Stimulated activated CD8-positive, alpha-beta memory T cell treated with anti-CD3 and anti-CD28 coated beads, Interleukin-12 subunit alpha, Interleukin-12 subunit beta, amount 100 ng/mL, for 24 hours (primary cell): ENCODE measurements around the gene MACROD1.

ENCODE experiments used
- DNase-seq: peaks from one replicate; pipeline ENCODE4 v3.0.0-alpha.2; 2020; ENCODE audit errors: extremely low read depth

The MACROD1 gene, protein sequence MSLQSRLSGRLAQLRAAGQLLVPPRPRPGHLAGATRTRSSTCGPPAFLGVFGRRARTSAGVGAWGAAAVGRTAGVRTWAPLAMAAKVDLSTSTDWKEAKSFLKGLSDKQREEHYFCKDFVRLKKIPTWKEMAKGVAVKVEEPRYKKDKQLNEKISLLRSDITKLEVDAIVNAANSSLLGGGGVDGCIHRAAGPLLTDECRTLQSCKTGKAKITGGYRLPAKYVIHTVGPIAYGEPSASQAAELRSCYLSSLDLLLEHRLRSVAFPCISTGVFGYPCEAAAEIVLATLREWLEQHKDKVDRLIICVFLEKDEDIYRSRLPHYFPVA

DNA sequence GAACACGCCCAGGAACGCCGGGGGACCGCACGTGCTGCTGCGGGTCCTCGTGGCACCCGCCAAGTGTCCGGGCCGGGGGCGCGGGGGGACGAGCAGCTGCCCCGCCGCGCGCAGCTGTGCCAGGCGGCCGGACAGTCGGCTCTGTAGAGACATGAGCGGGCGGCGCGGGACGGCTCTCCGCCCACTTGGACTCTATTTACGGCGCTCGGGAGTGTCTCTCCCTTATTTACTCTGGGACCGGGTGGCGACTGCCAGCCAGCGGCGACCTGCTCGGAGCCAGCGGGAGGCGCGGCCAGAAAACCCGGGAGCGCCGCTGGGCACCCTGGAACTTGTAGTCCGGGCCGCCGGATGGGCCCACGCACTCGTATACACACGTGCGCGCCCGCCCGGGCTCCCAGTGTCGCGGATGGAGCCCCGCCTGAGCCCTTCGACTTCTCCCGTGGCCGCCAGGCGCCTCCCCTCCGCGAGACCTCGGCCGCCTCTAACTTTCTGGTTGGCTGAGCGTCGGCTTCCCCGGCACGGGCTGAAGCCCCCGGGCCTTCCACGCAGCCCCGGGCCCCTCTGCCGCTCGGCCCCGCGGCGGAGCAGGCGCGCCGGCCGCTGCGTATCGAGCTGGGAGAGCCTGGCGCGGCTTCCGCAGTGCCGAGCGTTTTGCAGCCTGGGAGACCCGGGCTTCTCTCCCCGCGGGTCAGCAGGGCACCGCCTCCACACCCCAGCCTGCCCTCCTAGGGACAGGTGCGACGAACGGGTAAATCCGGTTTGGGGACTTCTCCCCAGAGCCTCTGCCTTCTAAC is at the start of gene MACROD1:
TSS of gene MACROD1 (minus strand) at position 272 of the 794 bp plus-strand sequence. CDS start at position 153, 119 bp downstream.
- DNase-seq = peak; percentile 68

DNA sequence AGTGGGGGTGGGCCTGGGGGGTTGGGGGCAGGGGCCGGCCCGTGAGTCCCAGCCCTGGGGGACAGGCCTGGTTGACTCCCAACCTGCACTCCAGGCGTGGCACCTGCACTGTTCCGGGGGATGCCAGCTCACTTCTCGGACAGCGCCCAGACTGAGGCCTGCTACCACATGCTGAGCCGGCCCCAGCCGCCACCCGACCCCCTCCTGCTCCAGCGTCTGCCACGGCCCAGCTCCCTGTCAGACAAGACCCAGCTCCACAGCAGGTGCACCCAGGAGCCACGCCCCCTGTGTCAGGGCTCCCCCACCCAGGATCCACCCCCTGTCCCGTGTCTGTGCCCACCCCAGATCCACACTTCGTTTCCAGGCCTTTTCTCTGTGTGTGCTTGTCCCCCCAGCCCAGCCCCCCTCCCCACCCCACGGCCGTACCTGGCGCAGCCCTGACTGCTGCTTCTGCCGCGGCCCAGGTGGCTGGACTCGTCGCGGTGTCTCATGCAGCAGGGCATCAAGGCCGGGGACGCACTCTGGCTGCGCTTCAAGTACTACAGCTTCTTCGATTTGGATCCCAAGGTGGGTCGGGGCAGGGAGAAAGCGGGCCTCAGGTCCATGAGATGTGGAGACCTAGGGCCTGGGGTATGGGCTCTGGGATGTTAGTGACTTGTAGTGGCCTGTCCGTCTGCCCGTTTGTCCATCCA is 45.4 kb upstream of the MACROD1 start:
- DNase-seq = no peak

DNA sequence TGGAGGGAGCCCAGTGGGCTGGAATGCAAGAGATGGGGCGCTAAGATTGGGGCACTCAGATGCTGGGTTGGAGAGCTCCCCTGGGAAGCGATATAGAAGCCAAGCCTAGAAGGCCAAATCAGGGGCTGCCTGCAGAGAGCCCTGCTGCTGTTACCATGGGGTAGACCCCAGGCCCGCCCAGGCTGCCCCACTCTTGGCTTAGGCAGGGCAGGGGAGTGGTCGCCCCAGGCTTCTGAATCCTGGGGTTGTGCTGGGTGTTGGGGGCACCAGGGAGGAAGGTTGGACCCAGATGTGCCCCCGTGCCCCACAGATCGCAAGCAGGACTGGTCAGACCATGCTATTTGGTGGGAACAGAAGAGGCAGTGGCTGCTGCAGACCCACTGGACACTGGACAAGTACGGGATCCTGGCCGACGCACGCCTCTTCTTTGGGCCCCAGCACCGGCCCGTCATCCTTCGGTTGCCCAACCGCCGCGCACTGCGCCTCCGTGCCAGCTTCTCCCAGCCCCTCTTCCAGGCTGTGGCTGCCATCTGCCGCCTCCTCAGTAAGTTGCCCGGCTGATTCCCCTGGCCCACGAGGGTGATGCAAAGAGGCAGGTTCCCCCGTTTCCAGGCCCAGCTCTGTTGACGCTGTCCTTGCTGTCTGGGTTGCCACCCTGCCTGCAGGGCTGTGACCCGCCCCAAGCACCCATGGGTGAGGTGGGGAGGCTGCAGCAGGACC is 44.5 kb upstream of the MACROD1 start:
- DNase-seq = no peak

DNA sequence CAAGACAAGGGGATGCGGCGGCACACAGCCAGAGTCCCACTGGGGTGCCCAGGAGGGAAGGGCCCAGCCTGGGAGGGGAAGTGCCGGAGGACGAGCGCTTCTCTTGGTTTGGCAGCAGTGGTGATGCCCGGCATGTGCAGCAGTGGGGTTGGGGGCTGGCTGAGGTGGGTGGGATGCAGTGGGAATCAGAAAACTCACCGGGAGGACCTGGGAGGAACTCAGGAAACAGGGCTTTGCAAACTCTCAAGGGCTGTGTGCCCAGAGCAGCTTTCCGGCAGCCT is 43.6 kb upstream of the MACROD1 start:
- no peak for DNase-seq

DNA sequence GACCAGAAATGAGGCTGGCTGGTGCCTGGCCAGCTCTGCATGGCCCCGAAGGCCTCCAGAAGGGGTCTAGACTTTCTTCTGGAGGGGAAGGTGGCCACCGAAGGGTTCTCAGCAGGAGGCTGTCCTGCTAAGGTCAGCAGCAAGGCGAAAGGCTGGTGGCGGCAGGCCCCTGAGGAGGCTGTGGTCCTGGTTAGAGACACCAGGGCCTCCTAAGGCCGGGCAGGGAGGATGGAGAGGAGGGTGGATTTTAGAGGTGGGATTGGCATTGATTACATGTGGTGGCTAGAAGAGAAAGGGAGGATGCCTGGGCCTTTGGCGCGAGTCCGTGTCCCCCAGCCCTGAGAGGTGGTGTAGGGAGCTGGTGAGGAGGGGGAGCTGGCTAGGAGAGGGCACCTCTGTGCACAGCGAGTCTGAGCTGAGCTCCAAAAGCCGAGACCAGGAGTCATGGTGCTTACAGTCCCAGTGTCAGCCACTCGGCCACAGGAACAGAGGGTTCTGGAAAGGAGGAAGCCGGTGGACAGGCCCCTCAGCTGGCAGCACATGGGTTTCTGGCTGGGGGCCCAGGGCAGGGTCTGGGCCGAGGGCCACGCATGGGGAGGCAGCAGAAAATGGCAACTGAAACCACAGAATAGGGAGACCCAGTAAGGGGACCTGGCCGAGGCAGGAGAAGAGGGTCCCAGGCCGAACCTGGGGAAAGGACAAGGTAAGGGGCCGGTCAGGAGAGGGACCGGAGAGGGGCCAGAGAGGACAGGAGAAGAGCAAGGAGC is 43.1 kb upstream of the MACROD1 start:
- no peak for DNase-seq

DNA sequence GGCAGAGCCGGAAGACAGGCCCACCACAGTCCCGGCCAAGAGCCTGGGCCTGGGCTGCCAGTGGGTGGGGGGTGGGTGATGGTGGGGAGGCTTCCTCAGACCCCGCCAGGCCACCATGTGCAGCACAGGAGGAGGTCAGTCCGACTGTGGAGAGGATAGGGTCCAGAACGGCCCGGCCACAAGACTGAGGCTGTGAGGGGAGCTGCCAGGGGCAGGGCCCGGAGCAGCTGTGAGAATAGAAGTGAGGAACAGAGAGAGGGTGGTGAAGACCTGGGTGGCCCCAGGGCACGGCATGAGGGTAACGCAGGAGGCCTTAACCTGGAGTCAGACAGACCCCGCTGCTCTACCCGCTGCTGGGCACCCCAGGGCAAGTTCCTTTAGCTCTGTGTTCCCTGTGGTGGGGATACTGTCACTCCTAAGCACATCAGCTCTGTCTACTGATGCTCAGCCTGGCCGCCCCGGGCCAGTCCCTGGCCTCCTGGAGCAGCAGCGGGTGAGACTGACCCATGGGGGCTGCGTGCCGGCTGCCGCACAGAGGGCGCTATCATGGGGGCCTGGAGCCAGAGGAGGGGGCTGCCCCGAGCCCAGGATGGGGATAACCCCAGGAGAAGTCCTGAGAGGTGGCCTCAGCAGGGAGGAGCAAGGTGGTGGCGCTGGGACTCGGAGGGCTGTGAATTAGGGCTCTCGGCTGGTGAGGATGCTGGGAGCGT is 42.3 kb upstream of the MACROD1 start:
- DNase-seq = no peak

DNA sequence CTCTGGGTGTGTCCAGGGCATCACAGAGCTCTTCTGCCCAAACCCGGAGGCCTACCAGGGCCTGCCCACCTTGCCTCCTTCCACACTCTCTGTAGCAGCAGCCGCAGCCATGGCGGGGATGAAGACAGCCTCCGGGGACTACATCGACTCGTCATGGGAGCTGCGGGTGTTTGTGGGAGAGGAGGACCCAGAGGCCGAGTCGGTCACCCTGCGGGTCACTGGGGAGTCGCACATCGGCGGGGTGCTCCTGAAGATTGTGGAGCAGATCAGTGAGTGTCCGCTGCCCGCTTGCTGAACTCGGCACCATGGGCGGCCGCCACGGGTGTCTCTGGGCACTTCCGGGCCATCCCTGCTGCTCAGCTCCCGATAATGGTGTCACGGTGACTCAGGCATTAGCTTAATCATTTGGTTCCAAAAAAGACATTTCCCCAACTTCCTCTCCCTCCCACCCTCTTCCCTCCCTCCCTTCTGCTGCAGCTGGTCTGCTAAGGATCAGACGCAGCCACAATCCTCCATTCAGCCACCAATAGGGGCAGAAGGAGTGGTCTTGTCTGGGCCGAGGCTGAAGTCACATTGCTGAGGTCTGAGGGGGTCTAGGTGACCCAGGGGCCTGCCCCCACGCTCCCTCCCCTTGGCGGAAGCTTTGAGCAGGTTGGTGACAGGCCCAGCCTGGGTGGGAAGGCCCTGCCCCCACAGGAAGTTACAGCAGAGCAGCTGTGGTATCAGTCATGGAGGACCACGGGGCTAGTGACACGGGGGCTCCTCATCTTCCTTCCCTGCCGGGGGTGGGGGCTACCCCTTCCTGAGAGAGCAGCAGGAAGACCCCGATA is 41.6 kb upstream of the MACROD1 start:
- DNase-seq = peak; percentile 67

DNA sequence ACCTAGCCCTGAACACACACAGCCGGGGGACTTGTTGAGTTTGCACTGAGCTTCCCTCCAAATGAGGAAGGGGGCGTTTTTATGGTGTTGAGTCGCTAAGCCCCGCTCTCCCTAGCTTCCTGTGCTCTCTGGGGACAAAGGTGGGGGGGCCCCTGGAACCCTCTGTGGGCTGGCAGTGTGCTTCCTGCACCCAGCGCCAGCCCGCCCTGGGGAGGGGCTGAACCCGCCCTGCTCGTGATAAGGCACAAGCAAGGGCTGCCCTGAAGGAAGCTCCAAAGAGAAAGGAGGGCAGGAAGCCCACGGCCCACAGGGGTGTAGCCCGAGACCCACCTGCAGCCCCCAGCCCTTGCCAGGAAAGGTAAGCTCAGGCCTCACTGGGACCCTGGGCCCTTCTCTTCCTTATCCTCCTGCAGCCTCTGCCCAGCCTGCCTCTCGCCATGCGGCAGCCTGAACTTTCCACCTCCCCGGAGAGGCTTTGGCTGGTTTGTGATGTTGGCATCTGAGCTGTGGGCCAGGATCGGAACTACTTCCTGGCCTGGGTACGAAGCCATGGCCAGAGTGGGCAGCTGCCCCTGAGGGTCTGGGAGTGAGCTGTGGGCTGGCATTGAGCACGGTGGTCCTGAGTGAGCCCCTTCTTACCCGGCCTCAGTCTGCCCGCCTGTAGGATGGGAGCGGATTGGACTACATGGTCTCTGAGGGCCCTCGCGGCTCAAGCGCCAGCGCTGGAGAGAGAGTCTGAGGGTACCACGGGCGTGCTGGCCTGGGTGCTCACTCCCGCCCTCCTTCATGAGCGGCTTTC is 40.7 kb upstream of the MACROD1 start, which contains the start of gene FERMT3:
TSS of gene FERMT3 (plus strand) at position 265 of the 799 bp plus-strand sequence. CDS start 644 bp downstream, outside the sequence.
- peak; percentile 58 for DNase-seq

DNA sequence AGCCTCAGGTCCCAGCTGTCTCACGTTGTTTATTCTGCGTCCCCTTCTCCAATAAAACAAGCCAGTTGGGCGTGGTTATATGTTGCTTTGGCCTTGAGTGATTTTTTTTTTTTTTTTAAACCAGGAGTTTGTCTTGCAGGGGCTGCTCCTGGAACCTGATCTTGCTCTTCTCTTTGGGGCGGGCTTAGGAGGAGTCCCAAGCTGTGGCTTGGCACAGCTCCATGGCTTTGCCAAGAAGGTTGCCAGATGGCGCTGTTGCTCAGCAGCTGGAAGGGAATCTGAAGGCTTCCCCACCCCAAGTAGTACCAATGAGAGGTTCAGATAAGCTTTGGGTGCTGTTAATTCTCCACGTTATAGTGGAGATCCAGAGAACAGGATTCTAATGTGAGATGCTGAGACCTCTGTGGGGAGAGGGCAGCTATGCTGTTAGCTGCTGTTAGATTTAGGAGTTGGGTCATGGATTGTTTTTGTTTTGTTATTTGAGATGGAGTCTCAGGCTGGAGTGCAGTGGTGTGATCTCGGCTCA is 38.6 kb upstream of the MACROD1 start:
- no peak for DNase-seq

DNA sequence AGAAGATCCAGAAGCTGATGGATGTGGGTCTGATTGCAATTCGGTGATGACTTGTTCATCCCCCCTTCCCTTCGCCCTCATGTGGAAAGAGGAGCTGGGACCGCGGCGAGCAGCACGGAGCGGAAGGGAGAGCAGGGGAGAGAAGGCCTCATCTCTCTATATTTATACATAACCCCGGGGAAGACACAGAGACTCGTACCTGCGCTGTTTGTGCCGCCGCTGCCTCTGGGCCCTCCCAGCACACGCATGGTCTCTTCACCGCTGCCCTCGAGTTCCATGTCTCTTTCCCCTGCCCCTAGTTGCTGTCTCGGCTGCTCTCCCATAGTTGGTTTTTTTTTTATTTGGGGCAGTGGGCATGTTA is 38.1 kb upstream of the MACROD1 start:
- no peak for DNase-seq

DNA sequence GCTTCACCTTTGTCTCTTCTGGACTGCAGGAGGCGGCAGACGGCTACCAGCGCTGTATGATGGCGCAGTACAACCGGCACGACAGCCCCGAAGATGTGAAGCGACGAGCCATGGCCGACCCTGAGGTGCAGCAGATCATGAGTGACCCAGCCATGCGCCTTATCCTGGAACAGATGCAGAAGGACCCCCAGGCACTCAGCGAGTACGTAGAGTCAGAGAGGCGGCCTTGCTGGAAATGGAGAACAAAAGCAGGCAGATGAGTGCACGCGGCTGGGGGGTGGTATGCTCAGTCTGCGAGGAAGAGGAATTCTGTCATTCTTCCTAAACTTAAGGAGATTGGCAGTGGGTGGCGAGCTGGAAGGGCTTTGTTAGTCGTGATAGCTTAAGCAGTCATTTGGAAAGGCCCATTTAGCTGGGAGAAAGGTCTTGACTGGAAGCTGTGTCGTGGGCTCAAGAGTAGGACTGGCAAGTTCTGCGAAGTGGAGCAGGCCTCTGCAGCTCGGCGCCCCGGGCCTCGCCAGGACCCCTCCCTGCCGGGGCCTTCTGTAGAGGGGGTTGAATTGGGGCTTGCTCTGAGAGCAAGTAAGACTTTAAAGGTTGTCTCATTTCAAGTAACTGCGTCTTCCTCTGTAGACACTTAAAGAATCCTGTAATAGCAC is 37.6 kb upstream of the MACROD1 start:
- no peak for DNase-seq

DNA sequence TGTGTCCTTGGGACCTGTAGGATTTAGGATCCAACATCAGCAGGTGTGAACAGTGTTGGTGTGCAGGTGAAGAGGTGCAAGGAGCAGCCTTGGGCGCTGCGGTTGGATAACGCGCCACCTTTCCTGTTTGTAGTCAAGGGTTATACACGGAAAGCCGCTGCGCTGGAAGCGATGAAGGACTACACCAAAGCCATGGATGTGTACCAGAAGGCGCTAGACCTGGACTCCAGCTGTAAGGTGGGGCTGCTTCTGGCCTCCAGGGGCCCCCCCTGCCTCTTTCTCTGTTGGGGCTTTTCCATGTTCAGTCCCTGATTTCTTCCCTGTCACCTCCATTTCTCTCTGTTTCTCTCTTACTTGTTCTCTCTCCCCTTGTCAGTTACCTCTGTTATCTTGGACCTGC is 37.1 kb upstream of the MACROD1 start:
- DNase-seq = no peak

DNA sequence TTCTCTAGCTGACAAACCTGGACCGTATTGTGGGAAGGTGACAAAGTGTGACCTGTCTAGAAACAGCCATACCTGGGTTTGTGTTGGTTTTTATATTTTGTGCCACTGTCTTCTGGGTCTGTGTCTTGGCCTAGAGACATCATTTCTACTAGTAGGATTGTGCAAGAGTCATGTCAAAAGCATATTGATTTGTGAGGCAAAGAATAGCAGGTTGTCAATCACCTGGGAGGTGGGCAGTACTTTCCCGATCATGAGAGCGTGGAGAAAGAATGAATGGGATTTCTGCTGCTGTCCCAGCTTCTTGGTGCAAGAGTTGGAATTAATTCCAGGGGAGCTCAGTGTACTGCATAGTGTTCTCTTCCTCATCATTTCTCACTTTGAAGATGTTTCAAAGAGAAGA is 35.6 kb upstream of the MACROD1 start:
- no peak for DNase-seq

DNA sequence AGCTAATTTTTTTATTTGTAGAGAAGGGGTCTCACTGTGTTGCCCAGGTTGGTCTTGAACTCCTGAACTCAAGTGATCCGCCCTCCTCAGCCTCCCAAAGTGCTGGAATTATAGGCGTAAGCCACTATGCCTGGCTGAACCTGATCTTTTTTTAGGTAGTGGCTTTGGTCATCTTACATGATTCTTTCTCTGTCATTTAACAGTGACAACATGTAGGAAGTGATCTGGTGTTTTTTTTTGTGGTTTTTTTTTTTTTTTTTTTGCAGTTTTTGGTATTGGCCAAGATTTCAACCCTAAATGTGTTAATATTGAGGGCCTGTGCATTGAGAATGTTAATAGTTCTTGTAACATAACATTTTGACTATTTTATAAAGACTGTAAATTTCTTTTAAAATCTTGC is 32.6 kb upstream of the MACROD1 start:
- DNase-seq = no peak

DNA sequence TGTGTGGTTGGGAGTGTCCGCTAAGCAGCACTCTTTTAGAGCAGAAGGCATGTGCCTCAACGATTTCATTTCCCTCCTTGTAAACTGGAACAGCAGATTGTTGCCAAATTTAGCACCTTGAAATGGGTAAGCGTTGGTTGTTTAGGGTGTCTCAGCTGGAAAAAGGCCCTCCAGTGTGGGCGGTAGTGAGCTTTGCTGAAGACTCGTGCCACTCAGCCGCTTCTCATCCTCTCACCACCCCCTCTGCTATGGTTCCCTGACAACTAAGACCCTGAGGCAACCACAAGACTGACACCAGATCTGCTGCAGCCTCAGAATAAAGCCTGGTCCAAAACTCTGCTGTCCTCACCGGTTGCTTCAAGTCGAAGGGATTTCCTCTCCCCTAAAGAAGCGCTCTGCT is 30.7 kb upstream of the MACROD1 start:
- no peak for DNase-seq

DNA sequence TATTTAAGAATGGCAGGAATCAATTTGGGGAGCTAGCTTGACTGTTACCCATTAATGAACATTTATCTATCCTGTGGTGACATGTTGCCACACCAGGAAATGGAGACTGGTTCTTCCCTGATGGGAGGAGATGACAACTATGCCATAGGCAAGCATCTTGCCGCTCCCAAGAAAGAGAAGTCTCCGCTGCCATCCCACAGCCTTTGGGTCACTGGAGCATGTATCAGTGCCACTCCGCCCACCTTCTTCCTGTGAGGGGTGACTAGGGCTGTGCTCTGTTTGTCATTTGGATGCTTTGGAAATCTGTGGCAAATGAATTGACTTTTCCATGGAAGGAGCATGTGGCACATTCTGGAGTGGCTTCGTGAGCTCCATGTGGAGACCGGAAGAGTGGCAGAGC is 26.5 kb upstream of the MACROD1 start:
- DNase-seq = no peak

DNA sequence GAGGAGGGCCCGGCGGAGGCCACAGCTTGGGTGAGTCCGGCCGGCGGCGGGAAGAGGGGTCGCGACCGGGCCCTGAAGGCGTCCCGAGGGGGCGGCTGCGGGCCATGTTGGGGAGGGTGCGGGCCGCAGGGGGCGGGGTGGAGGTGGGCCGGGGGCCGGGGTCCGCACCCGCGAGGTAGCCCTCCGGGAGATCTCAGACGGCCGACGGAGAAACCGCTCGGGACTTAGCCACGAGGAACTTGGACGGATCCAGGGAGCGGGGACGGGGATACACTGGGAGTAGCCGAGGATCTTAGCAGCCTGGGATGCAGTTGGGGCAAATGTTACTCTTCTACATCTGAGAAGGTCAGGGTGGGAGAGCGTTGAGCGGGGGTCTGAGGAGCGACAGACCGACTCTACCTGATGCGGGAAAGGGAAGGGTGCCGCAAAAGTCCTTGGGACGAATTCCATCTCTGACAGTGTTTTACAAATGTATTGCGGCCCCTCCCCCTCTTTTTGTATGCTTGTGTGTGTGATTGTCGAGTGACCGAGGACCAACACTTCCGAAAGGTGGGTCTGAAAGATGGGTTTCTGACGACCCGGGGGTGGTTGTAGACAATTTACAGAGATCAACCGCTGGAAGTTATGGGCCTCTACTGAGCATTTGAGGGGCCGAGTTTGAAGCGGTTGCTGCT is 20.7 kb upstream of the MACROD1 start:
- DNase-seq = no peak
